Smooth muscle cell (in vitro differentiated cells): ENCODE measurements around the gene F3. TPM values are rescaled to one million over a fixed set of nuclear protein-coding genes. Genes with fewer than 3 reads are reported as not detected.

Experiments used
- DNase-seq: peaks from one replicate; lab custom pipeline; 2025; ENCODE audit not compliant: unreplicated experiment; lab: John Stamatoyannopoulos, UW
- H2AFZ ChIP-seq: fragments of 200-600 bp; sonication (generic); 2 replicates; pipeline ENCODE4 v1.6.0; 2016; ENCODE audit warnings: antibody characterized with exemption, low read depth, mild to moderate bottlenecking
- H3F3A ChIP-seq: fragments of 200-600 bp; sonication (generic); 2 replicates; pipeline ENCODE4 v1.6.0; 2017; ENCODE audit warnings: antibody characterized with exemption, low read depth
- H3K27ac ChIP-seq: fragments of 200-600 bp; sonication (generic); 2 replicates; pipeline ENCODE4 v1.5.1; 2016; ENCODE audit warnings: low read depth, mild to moderate bottlenecking
- H3K27me3 ChIP-seq: fragments of 200-600 bp; sonication (generic); 2 replicates; pipeline ENCODE4 v1.6.1; 2016; ENCODE audit warnings: low read depth, mild to moderate bottlenecking
- H3K36me3 ChIP-seq: fragments of 200-600 bp; sonication (generic); 2 replicates; pipeline ENCODE4 v1.5.1; 2016; ENCODE audit warnings: low read depth
- H3K4me1 ChIP-seq: fragments of 200-600 bp; sonication (generic); 2 replicates; pipeline ENCODE4 v1.5.1; 2016; ENCODE audit warnings: low read depth
- H3K4me2 ChIP-seq: fragments of 200-600 bp; sonication (generic); 2 replicates; pipeline ENCODE4 v1.6.0; 2016; ENCODE audit warnings: mild to moderate bottlenecking
- H3K4me3 ChIP-seq: fragments of 200-600 bp; sonication (generic); 2 replicates; pipeline ENCODE4 v1.5.1; 2016; ENCODE audit warnings: mild to moderate bottlenecking
- H3K79me2 ChIP-seq: fragments of 200-600 bp; sonication (generic); 2 replicates; pipeline ENCODE4 v1.6.0; 2016; ENCODE audit warnings: low read depth, mild to moderate bottlenecking
- H3K9ac ChIP-seq: fragments of 200-600 bp; sonication (generic); 2 replicates; pipeline ENCODE4 v1.6.0; 2016; ENCODE audit warnings: low read depth
- H3K9me3 ChIP-seq: fragments of 200-600 bp; sonication (generic); replicated peaks from 2 replicates; pipeline ENCODE4 v1.5.1; 2016; ENCODE audit warnings: low read depth
- H4K20me1 ChIP-seq: fragments of 200-600 bp; sonication (generic); 2 replicates; pipeline ENCODE4 v1.6.0; 2016; ENCODE audit warnings: low read depth
- CTCF ChIP-seq: fragments of 200-600 bp; sonication (generic); IDR thresholded peaks from 2 replicates; pipeline ENCODE4 v1.5.1; 2017; ENCODE audit warnings: borderline replicate concordance, mild to moderate bottlenecking, antibody characterized with exemption; ENCODE audit not compliant: insufficient read depth, poor library complexity, severe bottlenecking
- WGBS: methylation state at CpG from one replicate; pipeline ENCODE4 v1.1.7; 2016; ENCODE audit warnings: low lambda C conversion rate; 5-methylcytosine and 5-hydroxymethylcytosine counted together
- polyA plus RNA-seq: library from polyadenylated mRNA; unstranded; fragments of >200 nt; fragmentation: Nextera tagmentation; extraction: Ambion mirVana; gene quantifications from 2 replicates; pipeline ENCODE4 v1.2.1, GENCODE V29; 2016
- total RNA-seq: library from RNA; depleted of rRNA; stranded (reverse); fragments of >200 nt; gene quantifications from 2 replicates; pipeline ENCODE4 v1.2.3, GENCODE V29; 2014

F3 gene
- total and polyA plus RNA-seq, 2 experiments from 2014 or later, result 287 to 338 TPM

GRCh38 chr1:94539496-94539895 is 2.1 kb downstream of the F3 start:
- H3K4me1 ChIP-seq, result peaks cover 47% of the 10 kb centered on the region
- peaks cover 81% of the 10 kb centered on the region for H3K79me2 ChIP-seq
- TF ChIP-seq CTCF, result no peak
- DNase-seq, result no peak
- H3K4me2 ChIP-seq, result peak overlapping the region; percentile 94
- H3K36me3 ChIP-seq, result peaks cover 8% of the 10 kb centered on the region
- peaks cover 70% of the 10 kb centered on the region for H4K20me1 ChIP-seq
- no peaks in the 10 kb centered on the region for H3K27me3 ChIP-seq
- H2AFZ ChIP-seq, result no peak overlapping the region
- H3K9ac ChIP-seq, result peak overlapping the region; percentile 90
- peak overlapping the region; percentile 89 for H3K4me3 ChIP-seq
- peak overlapping the region; percentile 94 for H3K27ac ChIP-seq
- WGBS, result 26% methylated on average over 3 of the region's 3 CpGs
- H3F3A ChIP-seq, result peaks cover 46% of the 10 kb centered on the region
- no peaks in the 10 kb centered on the region for H3K9me3 ChIP-seq

GRCh38 chr1:94538243-94538827 is 3.2 kb downstream of the F3 start:
- H3K9ac ChIP-seq, result peak overlapping the region; percentile 90
- no peaks in the 10 kb centered on the region for H3K9me3 ChIP-seq
- H3K4me3 ChIP-seq, result peak overlapping the region; percentile 89
- H4K20me1 ChIP-seq, result peaks cover 82% of the 10 kb centered on the region
- peaks cover 87% of the 10 kb centered on the region for H3K79me2 ChIP-seq
- peak overlapping the region; percentile 94 for H3K4me2 ChIP-seq
- TF ChIP-seq CTCF, result no peak
- no peak for DNase-seq
- H3K27ac ChIP-seq, result peak overlapping the region; percentile 94
- peaks cover 54% of the 10 kb centered on the region for H3F3A ChIP-seq
- WGBS, result 35% methylated on average over 6 of the region's 6 CpGs
- no peak overlapping the region for H2AFZ ChIP-seq
- no peaks in the 10 kb centered on the region for H3K27me3 ChIP-seq
- H3K36me3 ChIP-seq, result peaks cover 10% of the 10 kb centered on the region
- peaks cover 42% of the 10 kb centered on the region for H3K4me1 ChIP-seq

- H3K27ac ChIP-seq, result peak overlapping the region; percentile 94
- 67% methylated on average over 6 of the region's 6 CpGs for WGBS
- peaks cover 34% of the 10 kb centered on the region for H3K4me1 ChIP-seq
- no peaks in the 10 kb centered on the region for H3K9me3 ChIP-seq
- H3K27me3 ChIP-seq, result no peaks in the 10 kb centered on the region
- peaks cover 58% of the 10 kb centered on the region for H3F3A ChIP-seq
- DNase-seq, result no peak
- H3K36me3 ChIP-seq, result peaks cover 14% of the 10 kb centered on the region
- H4K20me1 ChIP-seq, result peaks cover 93% of the 10 kb centered on the region
- no peak overlapping the region for H2AFZ ChIP-seq
- H3K4me2 ChIP-seq, result peak overlapping the region; percentile 94
- no peak for TF ChIP-seq CTCF
- H3K79me2 ChIP-seq, result peaks cover 81% of the 10 kb centered on the region
- H3K4me3 ChIP-seq, result peak overlapping the region; percentile 89
- peak overlapping the region; percentile 90 for H3K9ac ChIP-seq
Observed at GRCh38 chr1:94537254-94537653, 4.3 kb downstream of the F3 start.

- 32% methylated on average over 9 of the region's 9 CpGs for WGBS
- no peaks in the 10 kb centered on the region for H3K9me3 ChIP-seq
- peaks cover 14% of the 10 kb centered on the region for H3K36me3 ChIP-seq
- H3K4me1 ChIP-seq, result peaks cover 34% of the 10 kb centered on the region
- peak overlapping the region; percentile 94 for H3K4me2 ChIP-seq
- no peak for TF ChIP-seq CTCF
- H3F3A ChIP-seq, result peaks cover 67% of the 10 kb centered on the region
- peak overlapping the region; percentile 90 for H3K9ac ChIP-seq
- H3K79me2 ChIP-seq, result peaks cover 70% of the 10 kb centered on the region
- H2AFZ ChIP-seq, result no peak overlapping the region
- no peak for DNase-seq
- no peaks in the 10 kb centered on the region for H3K27me3 ChIP-seq
- H3K27ac ChIP-seq, result peak overlapping the region; percentile 94
- H3K4me3 ChIP-seq, result peak overlapping the region; percentile 89
- H4K20me1 ChIP-seq, result peaks cover 100% of the 10 kb centered on the region
Observed at GRCh38 chr1:94535879-94536278, 5.7 kb downstream of the F3 start.
